Endothelial cell of umbilical vein (primary cell): ENCODE measurements around the gene MAML2. TPM values are rescaled to one million over a fixed set of nuclear protein-coding genes. Genes with fewer than 3 reads are reported as not detected.

Experiments used
- BruUV-seq: library from RNA; stranded (reverse); fragments of 400-500 nt; replicated peaks from 2 replicates; lab custom pipeline; 2021; lab: Mats Ljungman, UMichigan
- CTCF ChIA-PET: fragments of 300-600, 350-600 bp; sonication (Branson Sonifier 250); formaldehyde crosslinking; loops from one replicate; lab custom pipeline; 2021; ENCODE audit warnings: antibody characterized with exemption, inconsistent platforms; lab: Charles Lee
- POLR2A ChIA-PET: fragments of 300-600, 350-600 bp; sonication (Branson Sonifier 250); formaldehyde crosslinking; loops from one replicate; lab custom pipeline; 2021; ENCODE audit warnings: antibody characterized with exemption, inconsistent platforms; lab: Charles Lee
- DNase-seq: peaks from one replicate; pipeline ENCODE4 v3.0.0-alpha.2; 2011; ENCODE audit warnings: low read depth, low spot score
- FAIRE-seq: peaks from 2 replicates; lab custom pipeline; 2011; peaks lifted over from hg19 to GRCh38; lab: Jason Lieb, UNC
- H2AFZ ChIP-seq: 2 replicates; pipeline ENCODE4 v1.6.0; 2012; ENCODE audit warnings: low read depth, low read length, control low read depth, inconsistent platforms
- H3K27ac ChIP-seq: 2 replicates; pipeline ENCODE4 v1.5.1; 2011; ENCODE audit warnings: low read depth, mild to moderate bottlenecking, control low read depth, low read length, moderate library complexity; ENCODE audit not compliant: insufficient read depth
- H3K27me3 ChIP-seq, 2 experiments: 2 replicates each; pipeline versions ENCODE4 v1.6.0 to v1.6.1; 2011; ENCODE audit warnings: low read length in 2 of 2, mixed read lengths in 1 of 2; ENCODE audit not compliant: control insufficient read depth in 2 of 2, insufficient read depth in 2 of 2
- H3K36me3 ChIP-seq, 2 experiments: 2 replicates in 1 of 2; 3 replicates in 1 of 2; pipeline ENCODE4 v1.5.1; 2011; ENCODE audit warnings: low read length in 2 of 2, mild to moderate bottlenecking in 1 of 2, moderate library complexity in 1 of 2; ENCODE audit not compliant: control insufficient read depth in 2 of 2, insufficient read depth in 2 of 2; ENCODE audit errors: extremely low read depth in 1 of 2
- H3K4me1 ChIP-seq: 3 replicates; pipeline ENCODE4 v1.5.1; 2011; ENCODE audit warnings: mild to moderate bottlenecking, low read length; ENCODE audit not compliant: control insufficient read depth, insufficient read depth; ENCODE audit errors: extremely low read depth
- H3K4me2 ChIP-seq: 2 replicates; pipeline ENCODE4 v1.6.1; 2011; ENCODE audit warnings: low read length, control low read depth, mixed read lengths; ENCODE audit not compliant: insufficient read depth
- H3K4me3 ChIP-seq, 3 experiments: fragments of 200-600 bp in 1 of 3; sonication (generic), shearing (Covaris generic) in 1 of 3; replicated peaks in 1 of 3; 2 replicates each; pipeline ENCODE4 v1.5.1; 2011 to 2016; ENCODE audit warnings: control low read depth in 3 of 3, low read length in 3 of 3, mild to moderate bottlenecking in 2 of 3, inconsistent platforms in 1 of 3, low read depth in 1 of 3, moderate library complexity in 1 of 3; ENCODE audit not compliant: insufficient read depth in 1 of 3
- H3K79me2 ChIP-seq: 2 replicates; pipeline ENCODE4 v1.6.0; 2012; ENCODE audit warnings: low read length, inconsistent platforms; ENCODE audit not compliant: control insufficient read depth, insufficient read depth
- H3K9ac ChIP-seq: replicated peaks from 2 replicates; pipeline ENCODE3; 2011; ENCODE audit warnings: low read length, control low read depth; ENCODE audit not compliant: insufficient read depth; ENCODE audit errors: extremely low read depth
- H3K9me1 ChIP-seq: replicated peaks from 3 replicates; pipeline ENCODE4 v1.6.0; 2011; ENCODE audit warnings: mild to moderate bottlenecking, low read length; ENCODE audit not compliant: control insufficient read depth, insufficient read depth; ENCODE audit errors: extremely low read depth
- H3K9me3 ChIP-seq: replicated peaks from 2 replicates; pipeline ENCODE4 v1.5.1; 2012; ENCODE audit warnings: low read length, inconsistent platforms; ENCODE audit not compliant: control insufficient read depth, insufficient read depth
- H4K20me1 ChIP-seq: replicated peaks from 2 replicates; pipeline ENCODE3; 2011; ENCODE audit warnings: mild to moderate bottlenecking, low read length; ENCODE audit not compliant: control insufficient read depth, insufficient read depth; ENCODE audit errors: extremely low read depth
- CTCF ChIP-seq, 2 donors: IDR thresholded peaks; 1 replicate in 1 of 2; 2 replicates in 1 of 2; pipeline ENCODE4 v1.5.1; 2011; ENCODE audit warnings: low read length in 2 of 2, mild to moderate bottlenecking in 2 of 2, moderate library complexity in 2 of 2, control low read depth in 1 of 2, inconsistent platforms in 1 of 2, low read depth in 1 of 2; ENCODE audit not compliant: insufficient read depth in 1 of 2; ENCODE audit errors: extremely low read depth in 1 of 2
- EZH2 ChIP-seq: IDR thresholded peaks from 2 replicates; pipeline ENCODE4 v1.6.1; 2012; ENCODE audit warnings: borderline replicate concordance, low read depth, mild to moderate bottlenecking, moderate library complexity, low read length, inconsistent platforms; ENCODE audit not compliant: severe bottlenecking
- FOS ChIP-seq: IDR thresholded peaks from 2 replicates; pipeline ENCODE4 v1.6.1; 2011; ENCODE audit warnings: mild to moderate bottlenecking, low read length, moderate library complexity, borderline replicate concordance; ENCODE audit not compliant: insufficient read depth
- GATA2 ChIP-seq: IDR thresholded peaks from 2 replicates; pipeline ENCODE4 v1.7.0; 2011; ENCODE audit warnings: low read depth, mild to moderate bottlenecking, moderate library complexity, mixed read lengths, low read length; ENCODE audit not compliant: insufficient read length, insufficient read depth
- JUN ChIP-seq: IDR thresholded peaks from 2 replicates; pipeline ENCODE4 v1.6.1; 2011; ENCODE audit warnings: borderline replicate concordance, low read depth; ENCODE audit not compliant: insufficient read length, insufficient read depth
- MAX ChIP-seq: IDR thresholded peaks from 2 replicates; pipeline ENCODE4 v1.6.1; 2011; ENCODE audit not compliant: insufficient read depth, insufficient read length
- MYC ChIP-seq: IDR thresholded peaks from one replicate; pipeline ENCODE4 v1.6.1; 2011; ENCODE audit warnings: mild to moderate bottlenecking, low read depth, low read length
- POLR2A ChIP-seq: IDR thresholded peaks from 2 replicates; pipeline ENCODE4 v1.6.1; 2012; ENCODE audit warnings: low read depth, mild to moderate bottlenecking, control low read depth, low read length
- POLR2AphosphoS5 ChIP-seq: IDR thresholded peaks from 2 replicates; pipeline ENCODE4 v1.6.1; 2012; ENCODE audit warnings: low read depth, mild to moderate bottlenecking, control low read depth, low read length, moderate library complexity; ENCODE audit not compliant: insufficient read depth
- dilution Hi-C: fragments of 300-500 bp; cut with MboI; formaldehyde crosslinking; loops from one replicate; pipeline ENCODE4 v1.15.0; 2019; ENCODE audit warnings: low sequenced_read_pairs; ENCODE audit not compliant: extremely low pct_ligation_motif_present
- intact Hi-C: fragments of 100-400 bp; cut with micrococcal nuclease; formaldehyde crosslinking; loops from one replicate; pipeline ENCODE4 v1.10.0; 2022
- polyA plus RNA-seq, 4 experiments: library from polyadenylated mRNA; depleted of rRNA in 3 of 4; stranded (reverse) in 3 of 4; unstranded in 1 of 4; fragments of >200 nt; gene quantifications; 2 replicates each; pipeline versions ENCODE4 v1.2.1 to v1.2.3, GENCODE V29; 2011 to 2012; ENCODE audit warnings: missing spikeins in 1 of 4
- total RNA-seq: library from RNA; stranded (reverse); gene quantifications from 2 replicates; pipeline ENCODE4 v1.2.3, GENCODE V29; 2021

Gene MAML2
- total and polyA plus RNA-seq, 2 donors (not counting 3 experiments of a cell fraction or from before 2014, with no cell fraction given): 12.4 to 16.8 TPM

GRCh38 chr11:96204721-96205459 is 138.1 kb downstream of the MAML2 start:
- H4K20me1 ChIP-seq: no peaks in the 10 kb centered on the region
- DNase-seq: no peak
- no peaks in the 10 kb centered on the region for H3K79me2 ChIP-seq
- no peak overlapping the region for H3K4me2 ChIP-seq
- dilution Hi-C loops: no loop called here
- TF ChIP-seq EZH2 (no peak), FOS (no peak), CTCF (IDR thresholded peaks at IDR 0.05; ENCODE audit: extremely low read depth in 1 of 2, insufficient read depth in 1 of 2, low read depth in 1 of 2, low read length in 2 of 2) (no peak), POLR2AphosphoS5 (no peak), MAX (no peak), MYC (no peak), JUN (no peak), POLR2A (no peak), GATA2 (no peak)
- no peak overlapping the region for H3K4me3 ChIP-seq
- intact Hi-C loops: loop anchor here (5.0 kb wide), 1 partner anchor 193 kb away; no protein-coding TSS in a partner anchor
- ChIA-PET POLR2A (no interaction called here), CTCF (no interaction called here)
- no peaks in the 10 kb centered on the region for H3K27me3 ChIP-seq
- FAIRE-seq: no peak
- peaks cover 34% of the 10 kb centered on the region for H3K4me1 ChIP-seq
- no peak overlapping the region for H2AFZ ChIP-seq
- H3K36me3 ChIP-seq: no peaks in the 10 kb centered on the region
- H3K27ac ChIP-seq: no peak overlapping the region
- no peaks in the 10 kb centered on the region for H3K9me1 ChIP-seq
- no peaks in the 10 kb centered on the region for H3K9me3 ChIP-seq
- BruUV-seq: no TSS peak
- H3K9ac ChIP-seq: no peak overlapping the region
